OCI-M1 (cell line): ENCODE measurements around the gene MAP4K5.
A peak's percentile ranks its signal among the peaks of the same experiment; 100 is the strongest.

ENCODE experiments used
- DNase-seq: peaks from one replicate; lab custom pipeline; 2025; lab: John Stamatoyannopoulos, UW

MAP4K5 gene

GRCh38 chr14:50399251-50400032 is 132.9 kb downstream of the MAP4K5 start:
- DNase-seq: no peak

- no peak for DNase-seq
Observed at GRCh38 chr14:50398189-50398580, 134.2 kb downstream of the MAP4K5 start.

- no peak for DNase-seq
Observed at GRCh38 chr14:50397390-50398188, 134.8 kb downstream of the MAP4K5 start.

GRCh38 chr14:50396631-50397389 is 135.6 kb downstream of the MAP4K5 start, which contains the start of gene CDKL1:
Gene CDKL1 (minus strand): TSS chr14:50396881. CDS start chr14:50395868, 1,013 bp downstream.
- DNase-seq: no peak

- no peak for DNase-seq
Observed at GRCh38 chr14:50395448-50395847, 136.9 kb downstream of the MAP4K5 start.

GRCh38 chr14:50394713-50395112 is 137.7 kb downstream of the MAP4K5 start:
- DNase-seq: no peak

- DNase-seq: no peak
Observed at GRCh38 chr14:50389668-50390441, 142.5 kb downstream of the MAP4K5 start.

- DNase-seq: no peak
Observed at GRCh38 chr14:50388256-50388931, 144.0 kb downstream of the MAP4K5 start.

GRCh38 chr14:50387548-50387947 is 144.8 kb downstream of the MAP4K5 start:
- no peak for DNase-seq

- peak; percentile 10 for DNase-seq
Observed at GRCh38 chr14:50383618-50384225, 148.6 kb downstream of the MAP4K5 start.

- no peak for DNase-seq
Observed at GRCh38 chr14:50381823-50382287, 150.5 kb downstream of the MAP4K5 start.

- no peak for DNase-seq
Observed at GRCh38 chr14:50381008-50381407, 151.4 kb downstream of the MAP4K5 start.

- peak; percentile 2 for DNase-seq
Observed at GRCh38 chr14:50380455-50380854, 151.9 kb downstream of the MAP4K5 start.

GRCh38 chr14:50379563-50379962 is 152.8 kb downstream of the MAP4K5 start:
- no peak for DNase-seq

- no peak for DNase-seq
Observed at GRCh38 chr14:50377550-50378085, 154.8 kb downstream of the MAP4K5 start.

GRCh38 chr14:50375760-50376159 is 156.6 kb downstream of the MAP4K5 start:
- no peak for DNase-seq

- no peak for DNase-seq
Observed at GRCh38 chr14:50373959-50374358, 158.4 kb downstream of the MAP4K5 start.

- DNase-seq: no peak
Observed at GRCh38 chr14:50371546-50371945, 160.8 kb downstream of the MAP4K5 start.
